H9 (cell line): ENCODE data around the gene SMIM14. TPM values are rescaled to one million over a fixed set of nuclear protein-coding genes. Genes with fewer than 3 reads are reported as not detected.

Experiments
- DNase-seq: peaks from one replicate; pipeline ENCODE4 v3.0.0-alpha.2; 2017
- H2AFZ ChIP-seq: one replicate; pipeline ENCODE4 v1.6.1; 2013; ENCODE audit warnings: mild to moderate bottlenecking, low read length, control low read depth, moderate library complexity
- H2AK5ac ChIP-seq: 2 replicates; pipeline ENCODE4 v1.6.1; 2013; ENCODE audit warnings: low read length, control low read depth, mixed read lengths; ENCODE audit not compliant: insufficient read length
- H2BK120ac ChIP-seq: one replicate; pipeline ENCODE4 v1.6.1; 2013; ENCODE audit warnings: low read depth, mild to moderate bottlenecking, low read length, control low read depth, inconsistent platforms; ENCODE audit not compliant: poor library complexity, severe bottlenecking
- H2BK12ac ChIP-seq: 2 replicates; pipeline ENCODE4 v1.6.1; 2013; ENCODE audit warnings: low read length, control low read depth, mixed read lengths, low read depth; ENCODE audit not compliant: insufficient read length
- H2BK15ac ChIP-seq: 2 replicates; pipeline ENCODE4 v1.6.1; 2013; ENCODE audit warnings: low read depth, low read length, control low read depth
- H2BK20ac ChIP-seq: one replicate; pipeline ENCODE4 v1.6.1; 2013; ENCODE audit warnings: low read depth, mild to moderate bottlenecking, low read length, control low read depth, inconsistent platforms; ENCODE audit not compliant: poor library complexity, severe bottlenecking
- H2BK5ac ChIP-seq: 2 replicates; pipeline ENCODE4 v1.6.1; 2013; ENCODE audit warnings: low read length, control low read depth, mixed read lengths; ENCODE audit not compliant: insufficient read length
- H3K14ac ChIP-seq: 2 replicates; pipeline ENCODE4 v1.6.1; 2013; ENCODE audit warnings: low read length, control low read depth; ENCODE audit not compliant: insufficient read depth
- H3K18ac ChIP-seq: 2 replicates; pipeline ENCODE4 v1.6.1; 2013; ENCODE audit warnings: low read depth, mild to moderate bottlenecking, mixed read lengths, low read length, control low read depth; ENCODE audit not compliant: insufficient read length
- H3K23ac ChIP-seq: 2 replicates; pipeline ENCODE4 v1.6.1; 2013; ENCODE audit warnings: low read length, control low read depth, mixed read lengths, low read depth; ENCODE audit not compliant: insufficient read length
- H3K23me2 ChIP-seq: 2 replicates; pipeline ENCODE4 v1.6.1; 2013; ENCODE audit warnings: low read depth, mild to moderate bottlenecking, mixed read lengths, low read length, control low read depth; ENCODE audit not compliant: insufficient read length, poor library complexity, severe bottlenecking
- H3K27ac ChIP-seq: 2 replicates; pipeline ENCODE4 v1.5.1; 2013; ENCODE audit warnings: low read length, control low read depth, mixed read lengths, low read depth; ENCODE audit not compliant: insufficient read length
- H3K27me3 ChIP-seq: 2 replicates; pipeline ENCODE4 v1.6.1; 2013; ENCODE audit warnings: low read length, control low read depth, inconsistent platforms; ENCODE audit not compliant: insufficient read depth
- H3K4ac ChIP-seq: 2 replicates; pipeline ENCODE4 v1.6.1; 2013; ENCODE audit warnings: low read depth, mild to moderate bottlenecking, control low read depth, inconsistent platforms, low read length, moderate library complexity
- H3K4me1 ChIP-seq: 2 replicates; pipeline ENCODE4 v1.6.1; 2013; ENCODE audit warnings: low read length, control low read depth, inconsistent platforms; ENCODE audit not compliant: insufficient read depth
- H3K4me2 ChIP-seq: 2 replicates; pipeline ENCODE4 v1.6.1; 2013; ENCODE audit warnings: low read length, control low read depth, mixed read lengths; ENCODE audit not compliant: insufficient read length, insufficient read depth
- H3K56ac ChIP-seq: 2 replicates; pipeline ENCODE4 v1.6.1; 2013; ENCODE audit warnings: low read depth, mild to moderate bottlenecking, mixed read lengths, low read length, control low read depth; ENCODE audit not compliant: insufficient read length
- H3K79me1 ChIP-seq: 2 replicates; pipeline ENCODE4 v1.6.1; 2013; ENCODE audit warnings: low read depth, mild to moderate bottlenecking, moderate library complexity, low read length, control low read depth, inconsistent platforms; ENCODE audit not compliant: insufficient read depth, poor library complexity, severe bottlenecking
- H3K79me2 ChIP-seq: 2 replicates; pipeline ENCODE4 v1.6.1; 2013; ENCODE audit warnings: low read length, control low read depth, inconsistent platforms; ENCODE audit not compliant: insufficient read depth
- H3K9ac ChIP-seq: 2 replicates; pipeline ENCODE4 v1.6.1; 2013; ENCODE audit warnings: low read length, control low read depth, mixed read lengths; ENCODE audit not compliant: insufficient read length; ENCODE audit errors: extremely low read depth
- H3K9me3 ChIP-seq: one replicate; pipeline ENCODE4 v1.6.1; 2013; ENCODE audit warnings: low read depth, low read length, inconsistent platforms; ENCODE audit not compliant: control insufficient read depth
- H3T11ph ChIP-seq: one replicate; pipeline ENCODE4 v1.6.1; 2013; ENCODE audit warnings: mild to moderate bottlenecking, low read length, control low read depth, inconsistent platforms
- H4K20me1 ChIP-seq: one replicate; pipeline ENCODE4 v1.6.1; 2013; ENCODE audit not compliant: control insufficient read depth, insufficient read length, insufficient read depth
- H4K5ac ChIP-seq: 2 replicates; pipeline ENCODE4 v1.6.1; 2013; ENCODE audit warnings: low read depth, mild to moderate bottlenecking, mixed read lengths, low read length, control low read depth; ENCODE audit not compliant: insufficient read length
- H4K8ac ChIP-seq: replicated peaks from 2 replicates; pipeline ENCODE4 v1.6.1; 2013; ENCODE audit warnings: low read length, control low read depth, mixed read lengths, low read depth; ENCODE audit not compliant: insufficient read length
- H4K91ac ChIP-seq: 2 replicates; pipeline ENCODE4 v1.6.1; 2013; ENCODE audit warnings: low read depth, mild to moderate bottlenecking, moderate library complexity, mixed read lengths, low read length, control low read depth; ENCODE audit not compliant: insufficient read length
- H3K27ac Mint-ChIP-seq, 3 experiments: 2 replicates in 2 of 3; 3 replicates in 1 of 3; pipeline ENCODE4 v1.8.0; 2020 to 2021; ENCODE audit warnings: mixed read lengths in 3 of 3, mild to moderate bottlenecking in 1 of 3, moderate library complexity in 1 of 3
- H3K27me3 Mint-ChIP-seq: 2 replicates; pipeline ENCODE4 v1.8.0; 2021; ENCODE audit warnings: low read depth, mild to moderate bottlenecking, moderate library complexity, mixed read lengths
- H3K36me3 Mint-ChIP-seq, 3 experiments: 2 replicates in 2 of 3; 3 replicates in 1 of 3; pipeline ENCODE4 v1.8.0; 2020 to 2021; ENCODE audit warnings: low read depth in 3 of 3, mixed read lengths in 3 of 3; ENCODE audit not compliant: insufficient read depth in 1 of 3
- H3K4me1 Mint-ChIP-seq, 2 experiments: 2 replicates each; pipeline ENCODE4 v1.8.0; 2020; ENCODE audit warnings: mixed read lengths in 2 of 2
- H3K4me3 Mint-ChIP-seq, 2 experiments: 2 replicates in 1 of 2; 3 replicates in 1 of 2; pipeline ENCODE4 v1.8.0; 2020 to 2021; ENCODE audit warnings: mild to moderate bottlenecking in 2 of 2, mixed read lengths in 2 of 2, moderate library complexity in 1 of 2
- H3K9me3 Mint-ChIP-seq, 2 experiments: 2 replicates in 1 of 2; 3 replicates in 1 of 2; pipeline ENCODE4 v1.8.0; 2020; ENCODE audit warnings: mild to moderate bottlenecking in 2 of 2, mixed read lengths in 2 of 2, moderate library complexity in 1 of 2
- CTCF ChIP-seq: fragments of 200-600 bp; sonication (generic); conservative IDR thresholded peaks from 3 replicates; pipeline ENCODE4 v1.8.0; 2021; ENCODE audit warnings: antibody characterized with exemption, mild to moderate bottlenecking
- WGBS: extraction: QIAGEN DNeasy Blood & Tissue Kit; methylation state at CpG from one replicate; pipeline ENCODE4 v1.1.7; 2013; ENCODE audit warnings: missing lambda C conversion rate, low lambda C conversion rate, mixed read lengths; ENCODE audit not compliant: insufficient read length; ENCODE audit errors: extremely low coverage; 5-methylcytosine and 5-hydroxymethylcytosine counted together
- total RNA-seq: library from RNA; stranded (reverse); gene quantifications from 2 replicates; pipeline ENCODE4 v1.2.1, GENCODE V29; 2021

Gene SMIM14
- total RNA-seq, 1 experiment from 2014 or later, result 19.4 TPM

- no peak overlapping the region for H2BK20ac ChIP-seq
- H3K9ac ChIP-seq, result no peak overlapping the region
- H2BK15ac ChIP-seq, result no peak overlapping the region
- no CpG with 5 or more reads among the region's 2 CpGs for WGBS
- no peak overlapping the region for H2BK5ac ChIP-seq
- H3K9me3 Mint-ChIP-seq, result peaks cover 0 to 3% of the 10 kb centered on the region in 2 experiments; a peak in 2 of 5 replicates
- no peaks in the 10 kb centered on the region for H3K79me2 ChIP-seq
- no peak overlapping the region for H3K14ac ChIP-seq
- H3K27ac Mint-ChIP-seq, result no peak overlapping the region
- no peaks in the 10 kb centered on the region; a peak in 1 of 7 replicates for H3K36me3 Mint-ChIP-seq
- H3K27me3 ChIP-seq, result no peaks in the 10 kb centered on the region
- H3K4ac ChIP-seq, result no peak overlapping the region
- no peaks in the 10 kb centered on the region for H3K9me3 ChIP-seq
- no peak overlapping the region for H3K56ac ChIP-seq
- TF ChIP-seq CTCF, result no peak
- no peak overlapping the region for H3T11ph ChIP-seq
- no peaks in the 10 kb centered on the region for H4K20me1 ChIP-seq
- H2AFZ ChIP-seq, result no peak overlapping the region
- H2BK120ac ChIP-seq, result no peak overlapping the region
- H3K23ac ChIP-seq, result no peak overlapping the region
- no peak overlapping the region for H2AK5ac ChIP-seq
- no peak overlapping the region for H4K5ac ChIP-seq
- H4K8ac ChIP-seq, result no peak overlapping the region
- no peak overlapping the region for H3K18ac ChIP-seq
- no peak overlapping the region for H3K4me3 Mint-ChIP-seq
- no peak overlapping the region for H3K27ac ChIP-seq
- H3K4me1 ChIP-seq, result no peaks in the 10 kb centered on the region
- no peaks in the 10 kb centered on the region for H3K4me1 Mint-ChIP-seq
- no peak for DNase-seq
- no peak overlapping the region for H4K91ac ChIP-seq
- H3K23me2 ChIP-seq, result no peaks in the 10 kb centered on the region
- H3K27me3 Mint-ChIP-seq, result no peaks in the 10 kb centered on the region
- no peak overlapping the region for H2BK12ac ChIP-seq
- no peaks in the 10 kb centered on the region for H3K79me1 ChIP-seq
- H3K4me2 ChIP-seq, result no peak overlapping the region
Measured at GRCh38 chr4:39668887-39669286, 30.2 kb upstream of the SMIM14 start.
